OCI-LY1 (cell line): Measurements from ENCODE around the gene SAP130.

ENCODE experiments used
- CTCF ChIP-seq: fragments of 200-600 bp; sonication (generic), shearing (Covaris generic); IDR thresholded peaks from 2 replicates; pipeline ENCODE4 v1.5.1; 2017; ENCODE audit warnings: mild to moderate bottlenecking, antibody characterized with exemption, low read length, moderate library complexity, mixed read lengths
- EZH2 ChIP-seq: fragments of 200-600 bp; sonication (generic), shearing (Covaris generic); IDR thresholded peaks from 2 replicates; pipeline ENCODE4 v1.8.0; 2017; ENCODE audit warnings: borderline replicate concordance, mixed run types, mild to moderate bottlenecking, antibody characterized with exemption, low read length, moderate library complexity, mixed read lengths

GRCh38 chr2:127893494-127893893, 134.4 kb downstream of the SAP130 start:
- TF ChIP-seq CTCF, result no peak
- TF ChIP-seq EZH2, result no peak
